Neural cell (in vitro differentiated cells): ENCODE data around the gene THADA. TPM values are rescaled to one million over a fixed set of nuclear protein-coding genes. Genes with fewer than 3 reads are reported as not detected.

Source experiments
- H2AFZ ChIP-seq: fragments of 200-600, 300-800 bp; sonication (generic), shearing (Covaris generic); 2 replicates; pipeline ENCODE4 v1.6.0; 2014; ENCODE audit warnings: low read depth, mild to moderate bottlenecking, antibody characterized with exemption, low read length, moderate library complexity
- H3F3A ChIP-seq: fragments of 200-600 bp; shearing (Covaris generic); 2 replicates; pipeline ENCODE4 v1.6.1; 2016; ENCODE audit warnings: mild to moderate bottlenecking, moderate library complexity, mixed read lengths, antibody characterized with exemption, low read length; ENCODE audit not compliant: insufficient read depth, poor library complexity, severe bottlenecking
- H3K27ac ChIP-seq: fragments of 200-600, 300-800 bp; sonication (generic), shearing (Covaris generic); 2 replicates; pipeline ENCODE4 v1.5.1; 2014; ENCODE audit warnings: mild to moderate bottlenecking, low read length, moderate library complexity
- H3K27me3 ChIP-seq: fragments of 300-800, 200-600 bp; sonication (generic), shearing (Covaris generic); 2 replicates; pipeline ENCODE4 v1.6.0; 2014; ENCODE audit warnings: mild to moderate bottlenecking, low read depth, low read length, moderate library complexity; ENCODE audit not compliant: insufficient read depth
- H3K36me3 ChIP-seq: fragments of 300-800, 200-600 bp; sonication (generic), shearing (Covaris generic); 2 replicates; pipeline ENCODE4 v1.5.1; 2014; ENCODE audit warnings: mild to moderate bottlenecking, antibody characterized with exemption, low read length, moderate library complexity; ENCODE audit not compliant: insufficient read depth
- H3K4me2 ChIP-seq: fragments of 300-800, 200-600 bp; sonication (generic), shearing (Covaris generic); 2 replicates; pipeline ENCODE4 v1.6.0; 2014; ENCODE audit warnings: mild to moderate bottlenecking, low read length
- H3K4me3 ChIP-seq: fragments of 300-800, 200-600 bp; sonication (generic), shearing (Covaris generic); 2 replicates; pipeline ENCODE4 v1.5.1; 2014; ENCODE audit warnings: mild to moderate bottlenecking, low read length, moderate library complexity
- H3K79me2 ChIP-seq: fragments of 200-600 bp; shearing (Covaris generic); replicated peaks from 2 replicates; pipeline ENCODE4 v1.6.0; 2014; ENCODE audit warnings: mild to moderate bottlenecking, low read length, moderate library complexity; ENCODE audit not compliant: insufficient read depth
- H3K9ac ChIP-seq: fragments of 300-800, 200-600 bp; sonication (generic), shearing (Covaris generic); 2 replicates; pipeline ENCODE4 v1.6.1; 2016; ENCODE audit warnings: mild to moderate bottlenecking, low read length, mixed read lengths
- H3K9me2 ChIP-seq: fragments of 200-600 bp; shearing (Covaris generic); 2 replicates; pipeline ENCODE4 v1.6.1; 2016; ENCODE audit warnings: mild to moderate bottlenecking, low read length, mixed read lengths; ENCODE audit not compliant: insufficient read depth
- H3K9me3 ChIP-seq: fragments of 200-600, 300-800 bp; sonication (generic), shearing (Covaris generic); 2 replicates; pipeline ENCODE4 v1.6.1; 2016; ENCODE audit warnings: mild to moderate bottlenecking, mixed run types, low read length, moderate library complexity, mixed read lengths
- H4K20me1 ChIP-seq: fragments of 200-600 bp; shearing (Covaris generic); 2 replicates; pipeline ENCODE4 v1.6.1; 2016; ENCODE audit warnings: mild to moderate bottlenecking, mixed run types; ENCODE audit not compliant: insufficient read depth
- CTCF ChIP-seq: fragments of 450-650 bp; IDR thresholded peaks from 2 replicates; pipeline ENCODE4 v1.5.1; 2014; ENCODE audit warnings: antibody characterized with exemption, mild to moderate bottlenecking, moderate library complexity; ENCODE audit not compliant: poor library complexity, severe bottlenecking
- EP300 ChIP-seq: fragments of 450-650 bp; conservative IDR thresholded peaks from 2 replicates; pipeline ENCODE4 v1.6.1; 2014; ENCODE audit warnings: antibody characterized with exemption, mild to moderate bottlenecking, moderate library complexity; ENCODE audit not compliant: poor library complexity, severe bottlenecking
- EZH2 ChIP-seq: fragments of 200-600, 300-800 bp; shearing (Covaris generic), sonication (generic); IDR thresholded peaks from 2 replicates; pipeline ENCODE4 v1.6.1; 2014; ENCODE audit warnings: antibody characterized with exemption, low read length, borderline replicate concordance, mild to moderate bottlenecking; ENCODE audit not compliant: insufficient read depth, poor library complexity, severe bottlenecking
- MXI1 ChIP-seq: fragments of 450-650 bp; conservative IDR thresholded peaks from 2 replicates; pipeline ENCODE4 v1.6.1; 2014; ENCODE audit warnings: antibody characterized with exemption, mild to moderate bottlenecking; ENCODE audit not compliant: poor library complexity, severe bottlenecking
- POLR2AphosphoS5 ChIP-seq: IDR thresholded peaks from 2 replicates; pipeline ENCODE4 v1.6.1; 2012
- RAD21 ChIP-seq: fragments of 450-650 bp; conservative IDR thresholded peaks from 2 replicates; pipeline ENCODE4 v1.6.1; 2014; ENCODE audit warnings: antibody characterized with exemption, mild to moderate bottlenecking, moderate library complexity
- REST ChIP-seq: IDR thresholded peaks from 2 replicates; pipeline ENCODE4 v1.6.1; 2012; ENCODE audit warnings: borderline replicate concordance
- SMC3 ChIP-seq: fragments of 450-650 bp; conservative IDR thresholded peaks from 2 replicates; pipeline ENCODE4 v1.6.1; 2014; ENCODE audit warnings: antibody characterized with exemption, mild to moderate bottlenecking, moderate library complexity; ENCODE audit not compliant: poor library complexity
- TAF1 ChIP-seq: IDR thresholded peaks from 2 replicates; pipeline ENCODE4 v1.6.1; 2012; ENCODE audit warnings: low read depth
- polyA plus RNA-seq: library from polyadenylated mRNA; depleted of rRNA; stranded (reverse); fragments of >200 nt; gene quantifications from 2 replicates; pipeline ENCODE4 v1.2.3, GENCODE V29; 2014

The THADA gene
- polyA plus RNA-seq, 1 donor from 2014 or later = 8.5 TPM

GRCh38 chr2:43196768-43197587, 398.9 kb downstream of the THADA start:
- no peaks in the 10 kb centered on the region for H3F3A ChIP-seq
- H2AFZ ChIP-seq = no peak overlapping the region
- no peaks in the 10 kb centered on the region for H3K9me2 ChIP-seq
- no peak overlapping the region for H3K9ac ChIP-seq
- no peaks in the 10 kb centered on the region for H3K36me3 ChIP-seq
- no peaks in the 10 kb centered on the region for H3K27me3 ChIP-seq
- H3K79me2 ChIP-seq = no peaks in the 10 kb centered on the region
- no peak overlapping the region for H3K4me3 ChIP-seq
- no peak for TF ChIP-seq SMC3
- no peak for TF ChIP-seq EZH2
- TF ChIP-seq RAD21 = no peak
- no peak for TF ChIP-seq TAF1
- TF ChIP-seq MXI1 = no peak
- no peak for TF ChIP-seq REST
- TF ChIP-seq POLR2AphosphoS5 = no peak
- TF ChIP-seq EP300 = no peak
- TF ChIP-seq CTCF = no peak
- no peak overlapping the region for H3K27ac ChIP-seq
- no peaks in the 10 kb centered on the region for H3K9me3 ChIP-seq
- H3K4me2 ChIP-seq = no peak overlapping the region
- H4K20me1 ChIP-seq = no peaks in the 10 kb centered on the region

- no peak for TF ChIP-seq SMC3
- TF ChIP-seq CTCF = no peak
- Histone ChIP-seq H3K9me2 (no peaks in the 10 kb centered on the region), H3K27ac (no peak overlapping the region), H3K9ac (no peak overlapping the region), H3K36me3 (no peaks in the 10 kb centered on the region), H3K9me3 (no peaks in the 10 kb centered on the region), H3K4me3 (no peak overlapping the region), H3F3A (no peaks in the 10 kb centered on the region), H4K20me1 (no peaks in the 10 kb centered on the region), H3K27me3 (no peaks in the 10 kb centered on the region), H2AFZ (no peak overlapping the region), H3K4me2 (no peak overlapping the region), H3K79me2 (no peaks in the 10 kb centered on the region)
These were observed 401.5 kb downstream of the THADA start for GRCh38 chr2:43194121-43194869.
